SK-N-SH (cell line): ENCODE results near the gene PAN3. TPM values are rescaled to one million over a fixed set of nuclear protein-coding genes. Genes with fewer than 3 reads are reported as not detected.

Source experiments
- CTCF ChIA-PET: fragments of 300-600, 350-600 bp; formaldehyde crosslinking; extraction: SDS; loops from one replicate; lab custom pipeline; 2021; lab: Yijun Ruan, JAX
- POLR2A ChIA-PET: fragments of 350-600 bp; sonication (Branson Sonifier 250); formaldehyde crosslinking; extraction: SDS; loops from one replicate; lab custom pipeline; 2020; ENCODE audit warnings: antibody characterized with exemption, inconsistent platforms; lab: Yijun Ruan, JAX
- DNase-seq: peaks from one replicate; pipeline ENCODE4 v3.0.0; 2012
- H2AFZ ChIP-seq: fragments of 200-600 bp; sonication (generic); 2 replicates; pipeline ENCODE4 v1.8.1; 2016; ENCODE audit warnings: antibody characterized with exemption, mild to moderate bottlenecking, low read depth
- H3F3A ChIP-seq: fragments of 200-600 bp; sonication (generic); replicated peaks from 2 replicates; pipeline ENCODE3; 2016; ENCODE audit warnings: antibody characterized with exemption, mild to moderate bottlenecking; ENCODE audit not compliant: insufficient read depth
- H3K27ac ChIP-seq, 2 experiments: fragments of 200-500 bp in 1 of 2; fragments of 200-600 bp in 1 of 2; sonication (Bioruptor generic) in 1 of 2; sonication (generic), shearing (Covaris generic) in 1 of 2; 2 replicates each; pipeline versions ENCODE4 v1.5.1 to v1.6.1; 2014 to 2016; ENCODE audit warnings: low read depth in 2 of 2, inconsistent platforms in 1 of 2, low read length in 1 of 2, mild to moderate bottlenecking in 1 of 2, mixed read lengths in 1 of 2
- H3K27me3 ChIP-seq: fragments of 200-600 bp; sonication (generic), shearing (Covaris generic); 2 replicates; pipeline ENCODE4 v1.6.1; 2016; ENCODE audit warnings: mixed run types; ENCODE audit not compliant: insufficient read depth
- H3K36me3 ChIP-seq, 2 experiments: fragments of 200-500 bp in 1 of 2; fragments of 200-600 bp in 1 of 2; sonication (Bioruptor generic) in 1 of 2; sonication (generic) in 1 of 2; replicated peaks in 1 of 2; 2 replicates each; pipeline versions ENCODE3 to v1.5.1; 2014 to 2016; ENCODE audit warnings: low read length in 1 of 2, mild to moderate bottlenecking in 1 of 2; ENCODE audit not compliant: insufficient read depth in 2 of 2, control insufficient read depth in 1 of 2
- H3K4me1 ChIP-seq, 2 experiments: fragments of 200-500 bp in 1 of 2; fragments of 200-600 bp in 1 of 2; sonication (Bioruptor generic) in 1 of 2; sonication (generic), shearing (Covaris generic) in 1 of 2; 2 replicates each; pipeline versions ENCODE4 v1.5.1 to v1.6.1; 2014 to 2016; ENCODE audit warnings: low read depth in 1 of 2, low read length in 1 of 2, mixed run types in 1 of 2; ENCODE audit not compliant: insufficient read depth in 2 of 2, control insufficient read depth in 1 of 2
- H3K4me2 ChIP-seq: fragments of 200-600 bp; sonication (generic), shearing (Covaris generic); 2 replicates; pipeline ENCODE4 v1.6.1; 2017; ENCODE audit warnings: mixed run types
- H3K4me3 ChIP-seq, 2 experiments: fragments of 200-500 bp in 1 of 2; fragments of 200-600 bp in 1 of 2; sonication (Bioruptor generic) in 1 of 2; sonication (generic), shearing (Covaris generic) in 1 of 2; 2 replicates each; pipeline versions ENCODE4 v1.5.1 to v1.8.1; 2014 to 2016; ENCODE audit warnings: low read depth in 2 of 2, inconsistent platforms in 1 of 2, low read length in 1 of 2, mild to moderate bottlenecking in 1 of 2, mixed read lengths in 1 of 2, moderate library complexity in 1 of 2
- H3K79me2 ChIP-seq: fragments of 200-600 bp; sonication (generic); 2 replicates; pipeline ENCODE4 v1.8.1; 2017; ENCODE audit warnings: mild to moderate bottlenecking; ENCODE audit not compliant: insufficient read depth
- H3K9ac ChIP-seq: fragments of 200-600 bp; sonication (generic); 2 replicates; pipeline ENCODE4 v1.6.1; 2017; ENCODE audit warnings: mixed run types
- H3K9me2 ChIP-seq: fragments of 200-600 bp; sonication (generic); 2 replicates; pipeline ENCODE4 v1.6.1; 2017; ENCODE audit warnings: mixed run types
- H3K9me3 ChIP-seq: fragments of 200-600 bp; sonication (generic); 2 replicates; pipeline ENCODE4 v1.6.1; 2017; ENCODE audit warnings: mixed run types, mild to moderate bottlenecking, moderate library complexity
- H4K20me1 ChIP-seq: fragments of 200-600 bp; sonication (generic); 2 replicates; pipeline ENCODE4 v1.6.1; 2017; ENCODE audit warnings: mild to moderate bottlenecking, mixed run types; ENCODE audit not compliant: insufficient read depth
- CTCF ChIP-seq: fragments of 200-600 bp; sonication (generic); IDR thresholded peaks from 2 replicates; pipeline ENCODE4 v1.6.1; 2017; ENCODE audit warnings: antibody characterized with exemption, mild to moderate bottlenecking, moderate library complexity
- FOSL2 ChIP-seq: IDR thresholded peaks from 2 replicates; pipeline ENCODE4 v1.4.0; 2012; ENCODE audit warnings: low read depth, mild to moderate bottlenecking, moderate library complexity, borderline replicate concordance
- FOXJ3 ChIP-seq: sonication (generic); formaldehyde crosslinking; IDR thresholded peaks from 2 replicates; pipeline ENCODE4 v1.5.1; 2020; ENCODE audit warnings: mild to moderate bottlenecking, missing genetic modification reagents
- FOXM1 ChIP-seq: IDR thresholded peaks from 2 replicates; pipeline ENCODE4 v1.4.0; 2012; ENCODE audit warnings: low read depth, mild to moderate bottlenecking
- GABPA ChIP-seq: IDR thresholded peaks from 2 replicates; pipeline ENCODE4 v1.4.0; 2012; ENCODE audit warnings: low read depth, mild to moderate bottlenecking
- GATA2 ChIP-seq: sonication (generic); formaldehyde crosslinking; IDR thresholded peaks from 2 replicates; pipeline ENCODE4 v1.5.0; 2020; ENCODE audit warnings: mild to moderate bottlenecking, missing genetic modification reagents
- NFIC ChIP-seq: IDR thresholded peaks from 2 replicates; pipeline ENCODE4 v1.4.0; 2012; ENCODE audit warnings: borderline replicate concordance
- RAD21 ChIP-seq: IDR thresholded peaks from 2 replicates; pipeline ENCODE4 v1.6.1; 2012; ENCODE audit warnings: mild to moderate bottlenecking, low read length
- RFX5 ChIP-seq: IDR thresholded peaks from 2 replicates; pipeline ENCODE4 v1.6.1; 2012; ENCODE audit warnings: mild to moderate bottlenecking, improper control_type of control experiment, low read length
- SIN3A ChIP-seq: IDR thresholded peaks from 2 replicates; pipeline ENCODE4 v1.6.1; 2012; ENCODE audit warnings: low read depth, mild to moderate bottlenecking, low read length, moderate library complexity, borderline replicate concordance
- TAF1 ChIP-seq: IDR thresholded peaks from 2 replicates; pipeline ENCODE4 v1.6.1; 2012; ENCODE audit warnings: low read depth, mild to moderate bottlenecking, low read length, moderate library complexity, borderline replicate concordance
- TEAD4 ChIP-seq: IDR thresholded peaks from 2 replicates; pipeline ENCODE4 v1.4.0; 2012; ENCODE audit warnings: mild to moderate bottlenecking, borderline replicate concordance; ENCODE audit not compliant: insufficient read depth
- YY1 ChIP-seq: IDR thresholded peaks from 2 replicates; pipeline ENCODE4 v1.4.0; 2012; ENCODE audit warnings: low read depth, mild to moderate bottlenecking
- WGBS: methylation state at CpG from one replicate; pipeline ENCODE4 v1.1.6; 2017; ENCODE audit warnings: low lambda C conversion rate; 5-methylcytosine and 5-hydroxymethylcytosine counted together
- polyA plus RNA-seq, 3 experiments: library from polyadenylated mRNA; depleted of rRNA; stranded (reverse); fragments of >200 nt; gene quantifications; 2 replicates each; pipeline ENCODE4 v1.2.3, GENCODE V29; 2012
- TF ChIP-seq, protein P1 (sequence below): IDR thresholded peaks from 2 replicates; pipeline ENCODE4 v1.4.0; 2012; ENCODE audit warnings: low read depth, borderline replicate concordance
- TF ChIP-seq, protein P2 (sequence below): IDR thresholded peaks from 2 replicates; pipeline ENCODE4; 2012
- TF ChIP-seq, protein P3 (sequence below): fragments of 150-350 bp; IDR thresholded peaks from 2 replicates; pipeline ENCODE4 v1.6.1; 2017; ENCODE audit warnings: antibody characterized with exemption, low read length, low read depth, borderline replicate concordance
- TF ChIP-seq, protein P4 (sequence below): IDR thresholded peaks from 2 replicates; pipeline ENCODE4 v1.4.0; 2012; ENCODE audit warnings: low read depth
- TF ChIP-seq, protein P5 (sequence below): IDR thresholded peaks from 2 replicates; pipeline ENCODE4 v1.6.1; 2012; ENCODE audit warnings: mild to moderate bottlenecking, low read depth, low read length, moderate library complexity

Gene PAN3
- polyA plus RNA-seq, 1 of the 3 experiments (the other 2 are of a cell fraction): 6.4 TPM

- no peaks in the 10 kb centered on the region for H3K9me3 ChIP-seq
- no peak overlapping the region for H3K9ac ChIP-seq
- no peak overlapping the region for H2AFZ ChIP-seq
- ChIA-PET CTCF (no interaction called here), POLR2A (no interaction called here)
- TF ChIP-seq FOSL2 (no peak), GABPA (no peak), GATA2 (CRISPR knock-in tag) (no peak), CTCF (no peak), FOXJ3 (no peak), FOXM1 (no peak), TEAD4 (no peak), NFIC (no peak), SIN3A (no peak), RAD21 (no peak), TAF1 (no peak), YY1 (no peak), RFX5 (no peak)
- TF ChIP-seq, protein P1, sequence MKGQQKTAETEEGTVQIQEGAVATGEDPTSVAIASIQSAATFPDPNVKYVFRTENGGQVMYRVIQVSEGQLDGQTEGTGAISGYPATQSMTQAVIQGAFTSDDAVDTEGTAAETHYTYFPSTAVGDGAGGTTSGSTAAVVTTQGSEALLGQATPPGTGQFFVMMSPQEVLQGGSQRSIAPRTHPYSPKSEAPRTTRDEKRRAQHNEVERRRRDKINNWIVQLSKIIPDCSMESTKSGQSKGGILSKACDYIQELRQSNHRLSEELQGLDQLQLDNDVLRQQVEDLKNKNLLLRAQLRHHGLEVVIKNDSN: no peak
- TF ChIP-seq, protein P2, sequence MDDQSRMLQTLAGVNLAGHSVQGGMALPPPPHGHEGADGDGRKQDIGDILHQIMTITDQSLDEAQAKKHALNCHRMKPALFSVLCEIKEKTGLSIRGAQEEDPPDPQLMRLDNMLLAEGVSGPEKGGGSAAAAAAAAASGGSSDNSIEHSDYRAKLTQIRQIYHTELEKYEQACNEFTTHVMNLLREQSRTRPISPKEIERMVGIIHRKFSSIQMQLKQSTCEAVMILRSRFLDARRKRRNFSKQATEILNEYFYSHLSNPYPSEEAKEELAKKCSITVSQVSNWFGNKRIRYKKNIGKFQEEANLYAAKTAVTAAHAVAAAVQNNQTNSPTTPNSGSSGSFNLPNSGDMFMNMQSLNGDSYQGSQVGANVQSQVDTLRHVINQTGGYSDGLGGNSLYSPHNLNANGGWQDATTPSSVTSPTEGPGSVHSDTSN: no peak
- TF ChIP-seq, protein P3, sequence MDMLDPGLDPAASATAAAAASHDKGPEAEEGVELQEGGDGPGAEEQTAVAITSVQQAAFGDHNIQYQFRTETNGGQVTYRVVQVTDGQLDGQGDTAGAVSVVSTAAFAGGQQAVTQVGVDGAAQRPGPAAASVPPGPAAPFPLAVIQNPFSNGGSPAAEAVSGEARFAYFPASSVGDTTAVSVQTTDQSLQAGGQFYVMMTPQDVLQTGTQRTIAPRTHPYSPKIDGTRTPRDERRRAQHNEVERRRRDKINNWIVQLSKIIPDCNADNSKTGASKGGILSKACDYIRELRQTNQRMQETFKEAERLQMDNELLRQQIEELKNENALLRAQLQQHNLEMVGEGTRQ: no peak
- TF ChIP-seq, protein P4, sequence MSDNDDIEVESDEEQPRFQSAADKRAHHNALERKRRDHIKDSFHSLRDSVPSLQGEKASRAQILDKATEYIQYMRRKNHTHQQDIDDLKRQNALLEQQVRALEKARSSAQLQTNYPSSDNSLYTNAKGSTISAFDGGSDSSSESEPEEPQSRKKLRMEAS: no peak
- TF ChIP-seq, protein P5, sequence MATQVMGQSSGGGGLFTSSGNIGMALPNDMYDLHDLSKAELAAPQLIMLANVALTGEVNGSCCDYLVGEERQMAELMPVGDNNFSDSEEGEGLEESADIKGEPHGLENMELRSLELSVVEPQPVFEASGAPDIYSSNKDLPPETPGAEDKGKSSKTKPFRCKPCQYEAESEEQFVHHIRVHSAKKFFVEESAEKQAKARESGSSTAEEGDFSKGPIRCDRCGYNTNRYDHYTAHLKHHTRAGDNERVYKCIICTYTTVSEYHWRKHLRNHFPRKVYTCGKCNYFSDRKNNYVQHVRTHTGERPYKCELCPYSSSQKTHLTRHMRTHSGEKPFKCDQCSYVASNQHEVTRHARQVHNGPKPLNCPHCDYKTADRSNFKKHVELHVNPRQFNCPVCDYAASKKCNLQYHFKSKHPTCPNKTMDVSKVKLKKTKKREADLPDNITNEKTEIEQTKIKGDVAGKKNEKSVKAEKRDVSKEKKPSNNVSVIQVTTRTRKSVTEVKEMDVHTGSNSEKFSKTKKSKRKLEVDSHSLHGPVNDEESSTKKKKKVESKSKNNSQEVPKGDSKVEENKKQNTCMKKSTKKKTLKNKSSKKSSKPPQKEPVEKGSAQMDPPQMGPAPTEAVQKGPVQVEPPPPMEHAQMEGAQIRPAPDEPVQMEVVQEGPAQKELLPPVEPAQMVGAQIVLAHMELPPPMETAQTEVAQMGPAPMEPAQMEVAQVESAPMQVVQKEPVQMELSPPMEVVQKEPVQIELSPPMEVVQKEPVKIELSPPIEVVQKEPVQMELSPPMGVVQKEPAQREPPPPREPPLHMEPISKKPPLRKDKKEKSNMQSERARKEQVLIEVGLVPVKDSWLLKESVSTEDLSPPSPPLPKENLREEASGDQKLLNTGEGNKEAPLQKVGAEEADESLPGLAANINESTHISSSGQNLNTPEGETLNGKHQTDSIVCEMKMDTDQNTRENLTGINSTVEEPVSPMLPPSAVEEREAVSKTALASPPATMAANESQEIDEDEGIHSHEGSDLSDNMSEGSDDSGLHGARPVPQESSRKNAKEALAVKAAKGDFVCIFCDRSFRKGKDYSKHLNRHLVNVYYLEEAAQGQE: no peak
- peaks cover 4% of the 10 kb centered on the region; the same call in 1 of the 2 replicates for H3K27me3 ChIP-seq
- H3K79me2 ChIP-seq: no peaks in the 10 kb centered on the region
- no peaks in the 10 kb centered on the region for H3K9me2 ChIP-seq
- H3K4me3 ChIP-seq: no peak overlapping the region
- no peaks in the 10 kb centered on the region for H3K4me1 ChIP-seq
- DNase-seq: no peak
- WGBS: 82% methylated on average over 8 of the region's 8 CpGs
- H3K27ac ChIP-seq: no peak overlapping the region
- H4K20me1 ChIP-seq: no peaks in the 10 kb centered on the region
- H3F3A ChIP-seq: no peaks in the 10 kb centered on the region
- H3K4me2 ChIP-seq: no peak overlapping the region
- H3K36me3 ChIP-seq: no peaks in the 10 kb centered on the region
These were observed 17.1 kb upstream of the PAN3 start for GRCh38 chr13:28121224-28121623.
